ENCODE data around the gene SIX1.

DNA sequence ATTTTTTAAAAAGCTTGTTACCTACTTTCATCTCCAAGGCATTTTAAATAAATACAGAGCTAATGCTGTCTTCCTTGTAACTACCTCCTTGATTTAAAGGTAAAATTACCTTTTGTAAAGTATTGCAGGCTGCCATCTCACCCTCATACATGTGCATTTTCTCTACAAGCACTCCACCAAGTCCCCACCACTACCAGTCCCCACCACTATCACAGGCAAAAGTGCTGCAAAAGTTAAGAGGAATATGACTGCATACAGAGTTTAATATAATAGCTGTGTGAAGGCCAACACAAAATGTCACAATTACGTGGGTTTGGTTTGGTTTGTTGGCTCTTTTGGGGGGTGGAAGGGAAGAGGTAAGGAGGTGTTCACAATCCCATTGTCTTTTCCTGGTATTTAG, 9.6 kb downstream of the SIX1 start:
- TF ChIP-seq CTCF (IDR thresholded peaks at IDR 0.05 in 8 of 11, conservative IDR thresholded peaks at IDR 0.05 in 3 of 11): no peak
- no peak for TF ChIP-seq POLR2A (IDR thresholded peaks at IDR 0.05)

Measured in spleen (tissue), 7 donors.